GM12878 (cell line): ENCODE data around the gene HSPA12A. TPM values are rescaled to one million over a fixed set of nuclear protein-coding genes. Genes with fewer than 3 reads are reported as not detected.

Experiments used
- ATAC-seq: fragments of 200-7000 bp; cut with Tn5 transposase; 3 replicates; pipeline ENCODE4 v1.9.1; 2020; ENCODE audit warnings: mild to moderate bottlenecking, moderate library complexity
- BruUV-seq: library from RNA; stranded (reverse); fragments of 400-500 nt; replicated peaks from 2 replicates; lab custom pipeline; 2021; lab: Mats Ljungman, UMichigan
- CTCF ChIA-PET: fragments of 300-600 bp; sonication (Branson Sonifier 250); formaldehyde crosslinking; extraction: SDS; loops from one replicate; lab custom pipeline; 2021; ENCODE audit warnings: inconsistent platforms; lab: Yijun Ruan, JAX
- POLR2A ChIA-PET: fragments of 350-600 bp; formaldehyde crosslinking; extraction: SDS; loops from one replicate; lab custom pipeline; 2021; ENCODE audit warnings: inconsistent platforms; lab: Charles Lee
- RAD21 ChIA-PET: fragments of 300-600 bp; sonication (Branson Sonifier 250); formaldehyde crosslinking; loops from one replicate; lab custom pipeline; 2023; ENCODE audit warnings: antibody characterized with exemption; ENCODE audit not compliant: unreplicated experiment; lab: Charles Lee
- SMC1A ChIA-PET: fragments of 300-600 bp; sonication (Branson Sonifier 250); formaldehyde crosslinking; loops from one replicate; lab custom pipeline; 2023; ENCODE audit not compliant: unreplicated experiment, uncharacterized antibody; lab: Charles Lee
- DNase-seq: peaks from one replicate; pipeline ENCODE4 v3.0.0-alpha.2; 2011; ENCODE audit warnings: low read depth, low spot score
- FAIRE-seq: peaks from 3 replicates; lab custom pipeline; 2011; peaks lifted over from hg19 to GRCh38; lab: Jason Lieb, UNC
- H2AFZ ChIP-seq: 2 replicates; pipeline ENCODE4 v1.6.0; 2011; ENCODE audit warnings: low read depth, low read length, control low read depth; ENCODE audit not compliant: control insufficient read depth
- H3K27ac ChIP-seq: 2 replicates; pipeline ENCODE4 v1.5.1; 2011; ENCODE audit warnings: control low read depth; ENCODE audit not compliant: control insufficient read depth, insufficient read depth
- H3K27me3 ChIP-seq, 2 experiments: replicated peaks in 1 of 2; 2 replicates each; pipeline versions ENCODE4 v1.6.0 to v1.6.1; 2011; ENCODE audit warnings: low read length in 1 of 2; ENCODE audit not compliant: control insufficient read depth in 2 of 2, insufficient read depth in 2 of 2
- H3K36me3 ChIP-seq, 2 experiments: 2 replicates each; pipeline ENCODE4 v1.5.1; 2011; ENCODE audit warnings: low read length in 1 of 2; ENCODE audit not compliant: control insufficient read depth in 2 of 2, insufficient read depth in 2 of 2
- H3K4me1 ChIP-seq: 2 replicates; pipeline ENCODE4 v1.6.1; 2011; ENCODE audit warnings: mild to moderate bottlenecking, low read length, moderate library complexity, mixed read lengths; ENCODE audit not compliant: control insufficient read depth, insufficient read depth
- H3K4me2 ChIP-seq: 2 replicates; pipeline ENCODE4 v1.6.0; 2011; ENCODE audit warnings: control low read depth; ENCODE audit not compliant: control insufficient read depth, insufficient read depth
- H3K4me3 ChIP-seq: fragments of 200-600 bp; sonication (generic); 2 replicates; pipeline ENCODE4 v1.5.1; 2016
- H3K79me2 ChIP-seq: 2 replicates; pipeline ENCODE4 v1.6.0; 2011; ENCODE audit warnings: low read length; ENCODE audit not compliant: control insufficient read depth, insufficient read depth
- H3K9ac ChIP-seq: 2 replicates; pipeline ENCODE4 v1.8.0; 2011; ENCODE audit warnings: low read length, control low read depth, mixed read lengths; ENCODE audit not compliant: control insufficient read depth, insufficient read depth
- H3K9me3 ChIP-seq: replicated peaks from 3 replicates; pipeline ENCODE4 v1.5.1; 2011; ENCODE audit warnings: mild to moderate bottlenecking, low read length; ENCODE audit not compliant: control insufficient read depth, insufficient read depth
- H4K20me1 ChIP-seq: 2 replicates; pipeline ENCODE4 v1.6.0; 2011; ENCODE audit not compliant: control insufficient read depth, insufficient read depth
- CTCF ChIP-seq, 3 experiments: IDR thresholded peaks in 2 of 3; conservative IDR thresholded peaks in 1 of 3; 2 replicates each; pipeline ENCODE4 v1.5.1; 2011; ENCODE audit warnings: low read depth in 3 of 3, low read length in 3 of 3, mild to moderate bottlenecking in 3 of 3, control low read depth in 2 of 3, moderate library complexity in 2 of 3, inconsistent platforms in 1 of 3, mixed read lengths in 1 of 3; ENCODE audit not compliant: control insufficient read depth in 2 of 3, insufficient read depth in 1 of 3; ENCODE audit errors: extremely low read depth in 1 of 3
- EP300 ChIP-seq, 2 experiments: fragments of 150-350 bp in 1 of 2; IDR thresholded peaks; 2 replicates each; pipeline ENCODE4 v1.6.1; 2011 to 2012; ENCODE audit warnings: low read depth in 2 of 2, low read length in 2 of 2, borderline replicate concordance in 1 of 2, improper control_type of control experiment in 1 of 2, inconsistent platforms in 1 of 2; ENCODE audit not compliant: control insufficient read depth in 1 of 2
- HCFC1 ChIP-seq: fragments of 150-350 bp; IDR thresholded peaks from 2 replicates; pipeline ENCODE4 v1.6.1; 2014; ENCODE audit warnings: low read length
- MXI1 ChIP-seq: fragments of 150-350 bp; IDR thresholded peaks from 2 replicates; pipeline ENCODE4 v1.6.1; 2011; ENCODE audit warnings: low read depth, mild to moderate bottlenecking, inconsistent platforms, low read length, improper control_type of control experiment
- NR2C1 ChIP-seq: fragments of 450-650 bp; IDR thresholded peaks from 2 replicates; pipeline ENCODE4 v1.6.1; 2017; ENCODE audit warnings: antibody characterized with exemption, mild to moderate bottlenecking, moderate library complexity
- REST ChIP-seq: IDR thresholded peaks from 2 replicates; pipeline ENCODE4 v1.6.1; 2012; ENCODE audit warnings: mild to moderate bottlenecking, low read depth, low read length
- TARDBP ChIP-seq: IDR thresholded peaks from 2 replicates; pipeline ENCODE4 v1.6.1; 2016; ENCODE audit warnings: borderline replicate concordance
- USF1 ChIP-seq: IDR thresholded peaks from 2 replicates; pipeline ENCODE4 v1.6.1; 2011; ENCODE audit warnings: borderline replicate concordance, low read depth, mild to moderate bottlenecking, moderate library complexity, mixed read lengths, low read length; ENCODE audit not compliant: insufficient read depth; ENCODE audit errors: extremely low read length
- ZBTB40 ChIP-seq: fragments of 450-650 bp; IDR thresholded peaks from 2 replicates; pipeline ENCODE4 v1.6.1; 2016; ENCODE audit warnings: mild to moderate bottlenecking, moderate library complexity, borderline replicate concordance
- WGBS: methylation state at CpG from one replicate; pipeline ENCODE4 v1.1.6; 2016; ENCODE audit warnings: low lambda C conversion rate; ENCODE audit not compliant: insufficient replicate concordance, insufficient coverage; ENCODE audit errors: missing lambda C conversion rate; 5-methylcytosine and 5-hydroxymethylcytosine counted together
- in situ Hi-C: fragments of 300-500 bp; cut with MboI; formaldehyde crosslinking; loops from 9 replicates; pipeline ENCODE4 v1.14.3; 2018; ENCODE audit warnings: mixed read lengths
- intact Hi-C: fragments of 100-400 bp; cut with micrococcal nuclease; formaldehyde crosslinking; loops from one replicate; pipeline ENCODE4 v1.14.2; 2022; ENCODE audit not compliant: unreplicated experiment
- polyA plus RNA-seq, 11 experiments: library from polyadenylated mRNA; depleted of rRNA in 4 of 11; unstranded in 6 of 11; stranded (reverse) in 5 of 11; fragments of >200 nt; fragmentation: Nextera tagmentation in 4 of 11; fragmentation: Illumina TruSeq in 1 of 11; extraction: Ambion mirVana in 4 of 11; extraction: Trizol in 1 of 11; gene quantifications; 1 replicate in 1 of 11; 2 replicates in 10 of 11; pipeline versions ENCODE4 v1.2.1 to v1.2.3, GENCODE V29; 2011 to 2016; ENCODE audit warnings: inconsistent platforms in 2 of 11, missing spikeins in 2 of 11, low read depth in 1 of 11
- total RNA-seq, 4 experiments: library from RNA; depleted of rRNA in 3 of 4; stranded (reverse); fragments of >200 nt in 3 of 4; fragmentation: Illumina TruSeq in 1 of 4; extraction: Trizol in 1 of 4; gene quantifications; 2 replicates each; pipeline versions ENCODE4 v1.2.1 to v1.2.3, GENCODE V29; 2013 to 2021

HSPA12A gene
- total and polyA plus RNA-seq, 10 of the 15 experiments (the other 5 are each of a cell fraction or from before 2014, with no cell fraction given), result 0.90 to 20.2 (median 2.8) TPM

- no peak for TF ChIP-seq USF1
- no peak for TF ChIP-seq NR2C1
- TF ChIP-seq REST, result no peak
- no peak for TF ChIP-seq HCFC1
- no peak for TF ChIP-seq MXI1
These were observed 74.9 kb downstream of the HSPA12A start (continued) for GRCh38 chr10:116667484-116667883.

- no peak overlapping the region for H3K27ac ChIP-seq
- CTCF ChIA-PET, result no interaction called here
- RAD21 ChIA-PET, result no interaction called here
- no peak overlapping the region for H3K9ac ChIP-seq
- DNase-seq, result no peak
- no peaks in the 10 kb centered on the region for H3K4me1 ChIP-seq
- no peaks in the 10 kb centered on the region for H3K79me2 ChIP-seq
- SMC1A ChIA-PET, result no interaction called here
- no peak for FAIRE-seq
- intact Hi-C loops (no loop called here), in situ Hi-C loops (no loop called here)
- no peak overlapping the region for H3K4me3 ChIP-seq
- WGBS, result 25% methylated on average over 13 of the region's 13 CpGs
- no peaks in the 10 kb centered on the region for H3K9me3 ChIP-seq
- BruUV-seq, result no TSS peak
- H3K4me2 ChIP-seq, result no peak overlapping the region
- POLR2A ChIA-PET, result no interaction called here
- H4K20me1 ChIP-seq, result no peaks in the 10 kb centered on the region
- H3K36me3 ChIP-seq, result no peaks in the 10 kb centered on the region
- ATAC-seq, result no peak
- no peak overlapping the region for H2AFZ ChIP-seq
- H3K27me3 ChIP-seq, result peaks cover 0 to 3% of the 10 kb centered on the region in 2 experiments; a peak in 2 of 4 replicates
- no peak for TF ChIP-seq TARDBP
- TF ChIP-seq CTCF (IDR thresholded peaks at IDR 0.05 in 2 of 3, conservative IDR thresholded peaks at IDR 0.05 in 1 of 3; ENCODE audit: control insufficient read depth in 2 of 3, extremely low read depth in 1 of 3, insufficient read depth in 1 of 3, low read depth in 3 of 3, low read length in 3 of 3), result no peak
- no peak for TF ChIP-seq ZBTB40
- no peak for TF ChIP-seq EP300 (IDR thresholded peaks at IDR 0.05; ENCODE audit: borderline replicate concordance in 1 of 2, control insufficient read depth in 1 of 2, low read depth in 2 of 2, low read length in 2 of 2)
These were observed 76.7 kb downstream of the HSPA12A start for GRCh38 chr10:116665541-116666125.
